Measurements from ENCODE around the gene CREBBP.

The CREBBP gene

GRCh38 chr16:3761375-3762106, 119.0 kb downstream of the CREBBP start:
- DNase-seq: no peak

GRCh38 chr16:3760518-3760917, 120.0 kb downstream of the CREBBP start:
- no peak for DNase-seq

GRCh38 chr16:3759736-3760135, 120.8 kb downstream of the CREBBP start:
- no peak for DNase-seq

- no peak for DNase-seq
Measured at GRCh38 chr16:3756113-3756512, 124.4 kb downstream of the CREBBP start.

GRCh38 chr16:3755249-3755648, 125.3 kb downstream of the CREBBP start:
- DNase-seq: no peak

- no peak for DNase-seq
Measured at GRCh38 chr16:3754772-3755171, 125.7 kb downstream of the CREBBP start.

GRCh38 chr16:3754081-3754703, 126.3 kb downstream of the CREBBP start:
- no peak for DNase-seq

- no peak for DNase-seq
Measured at GRCh38 chr16:3752984-3753383, 127.5 kb downstream of the CREBBP start.

GRCh38 chr16:3751878-3752277, 128.6 kb downstream of the CREBBP start:
- DNase-seq: no peak

- no peak for DNase-seq
Measured at GRCh38 chr16:3748307-3748706, 132.2 kb downstream of the CREBBP start.

- DNase-seq: no peak
Measured at GRCh38 chr16:3745751-3746355, 134.7 kb downstream of the CREBBP start.

- DNase-seq: no peak
Measured at GRCh38 chr16:3744018-3744417, 136.5 kb downstream of the CREBBP start.

- DNase-seq: no peak
Measured at GRCh38 chr16:3740934-3741333, 139.6 kb downstream of the CREBBP start.

- DNase-seq: no peak
Measured at GRCh38 chr16:3740186-3740585, 140.3 kb downstream of the CREBBP start.

GRCh38 chr16:3739636-3740035, 140.9 kb downstream of the CREBBP start:
- no peak for DNase-seq

- DNase-seq: no peak
Measured at GRCh38 chr16:3738541-3738940, 142.0 kb downstream of the CREBBP start.

- no peak for DNase-seq
Measured at GRCh38 chr16:3738128-3738527, 142.4 kb downstream of the CREBBP start.

- DNase-seq: no peak
Measured at GRCh38 chr16:3737181-3737580, 143.3 kb downstream of the CREBBP start.

GRCh38 chr16:3736116-3736515, 144.4 kb downstream of the CREBBP start:
- DNase-seq: no peak

- no peak for DNase-seq
Measured at GRCh38 chr16:3735541-3735940, 145.0 kb downstream of the CREBBP start.

GRCh38 chr16:3734758-3735221, 145.7 kb downstream of the CREBBP start:
- DNase-seq: no peak

GRCh38 chr16:3734084-3734757, 146.3 kb downstream of the CREBBP start:
- DNase-seq: no peak

- no peak for DNase-seq
Measured at GRCh38 chr16:3732171-3732570, 148.3 kb downstream of the CREBBP start.
